AG20443 (cell line): ENCODE data around the gene PTCH1.
A peak's percentile ranks its signal among the peaks of the same experiment; 100 is the strongest.

ENCODE experiments used
- DNase-seq: peaks from one replicate; pipeline ENCODE4 v3.0.0; 2012; ENCODE audit warnings: low spot score, mixed read lengths

Gene PTCH1

GRCh38 chr9:95512709-95513095, 4.1 kb downstream of the PTCH1 start:
- no peak for DNase-seq

GRCh38 chr9:95511952-95512708, 4.6 kb downstream of the PTCH1 start:
- DNase-seq = peak; percentile 29

- no peak for DNase-seq
Observed at GRCh38 chr9:95511616-95511931, 5.2 kb downstream of the PTCH1 start.

GRCh38 chr9:95510709-95511615, 5.8 kb downstream of the PTCH1 start:
- DNase-seq = peak; percentile 96

GRCh38 chr9:95509851-95510708, 6.7 kb downstream of the PTCH1 start:
- no peak for DNase-seq

GRCh38 chr9:95508968-95509850, 7.6 kb downstream of the PTCH1 start:
- peak; percentile 73 for DNase-seq

- peak; percentile 25 for DNase-seq
Observed at GRCh38 chr9:95508242-95508967, 8.4 kb downstream of the PTCH1 start.

GRCh38 chr9:95507464-95508241, 9.1 kb downstream of the PTCH1 start:
- DNase-seq = no peak

GRCh38 chr9:95506678-95507463, 9.9 kb downstream of the PTCH1 start:
- peak; percentile 58 for DNase-seq

- peak; percentile 39 for DNase-seq
Observed at GRCh38 chr9:95506428-95506677, 10.4 kb downstream of the PTCH1 start.

GRCh38 chr9:95505717-95506427, 10.9 kb downstream of the PTCH1 start:
- peak; percentile 77 for DNase-seq

- no peak for DNase-seq
Observed at GRCh38 chr9:95505072-95505716, 11.6 kb downstream of the PTCH1 start.

- DNase-seq = no peak
Observed at GRCh38 chr9:95504053-95504963, 12.5 kb downstream of the PTCH1 start.

- no peak for DNase-seq
Observed at GRCh38 chr9:95503369-95503768, 13.4 kb downstream of the PTCH1 start.

GRCh38 chr9:95502248-95502647, 14.5 kb downstream of the PTCH1 start:
- DNase-seq = no peak

GRCh38 chr9:95499847-95500246, 16.9 kb downstream of the PTCH1 start:
- no peak for DNase-seq

- no peak for DNase-seq
Observed at GRCh38 chr9:95499046-95499676, 17.6 kb downstream of the PTCH1 start.
